ENCODE data around the gene MRTFB. TPM values are rescaled to one million over a fixed set of nuclear protein-coding genes. Genes with fewer than 3 reads are reported as not detected.

Gene MRTFB
- total and polyA plus RNA-seq, 2 experiments from 2014 or later = 13.9 to 22.2 TPM

DNA sequence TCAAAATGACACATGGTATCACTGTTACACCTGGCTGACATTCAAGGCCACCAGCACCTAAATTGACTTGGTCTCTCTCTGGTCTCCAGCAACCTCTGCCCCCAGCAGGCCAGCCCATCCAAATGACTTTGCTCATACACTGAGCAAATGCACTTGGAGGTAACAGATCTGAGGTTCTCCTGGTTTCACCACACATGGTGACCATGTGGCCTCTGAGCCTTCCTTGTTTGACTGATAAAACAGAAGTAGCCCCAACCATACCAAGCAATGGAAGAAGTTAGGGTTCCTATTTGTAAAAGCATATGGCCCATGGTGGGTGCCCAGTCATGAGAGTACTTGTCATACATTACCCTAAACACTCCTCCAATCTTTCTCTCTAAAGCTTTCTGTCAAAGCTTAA lies 181.7 kb downstream of the MRTFB start (continued):
- TF ChIP-seq, protein P1, sequence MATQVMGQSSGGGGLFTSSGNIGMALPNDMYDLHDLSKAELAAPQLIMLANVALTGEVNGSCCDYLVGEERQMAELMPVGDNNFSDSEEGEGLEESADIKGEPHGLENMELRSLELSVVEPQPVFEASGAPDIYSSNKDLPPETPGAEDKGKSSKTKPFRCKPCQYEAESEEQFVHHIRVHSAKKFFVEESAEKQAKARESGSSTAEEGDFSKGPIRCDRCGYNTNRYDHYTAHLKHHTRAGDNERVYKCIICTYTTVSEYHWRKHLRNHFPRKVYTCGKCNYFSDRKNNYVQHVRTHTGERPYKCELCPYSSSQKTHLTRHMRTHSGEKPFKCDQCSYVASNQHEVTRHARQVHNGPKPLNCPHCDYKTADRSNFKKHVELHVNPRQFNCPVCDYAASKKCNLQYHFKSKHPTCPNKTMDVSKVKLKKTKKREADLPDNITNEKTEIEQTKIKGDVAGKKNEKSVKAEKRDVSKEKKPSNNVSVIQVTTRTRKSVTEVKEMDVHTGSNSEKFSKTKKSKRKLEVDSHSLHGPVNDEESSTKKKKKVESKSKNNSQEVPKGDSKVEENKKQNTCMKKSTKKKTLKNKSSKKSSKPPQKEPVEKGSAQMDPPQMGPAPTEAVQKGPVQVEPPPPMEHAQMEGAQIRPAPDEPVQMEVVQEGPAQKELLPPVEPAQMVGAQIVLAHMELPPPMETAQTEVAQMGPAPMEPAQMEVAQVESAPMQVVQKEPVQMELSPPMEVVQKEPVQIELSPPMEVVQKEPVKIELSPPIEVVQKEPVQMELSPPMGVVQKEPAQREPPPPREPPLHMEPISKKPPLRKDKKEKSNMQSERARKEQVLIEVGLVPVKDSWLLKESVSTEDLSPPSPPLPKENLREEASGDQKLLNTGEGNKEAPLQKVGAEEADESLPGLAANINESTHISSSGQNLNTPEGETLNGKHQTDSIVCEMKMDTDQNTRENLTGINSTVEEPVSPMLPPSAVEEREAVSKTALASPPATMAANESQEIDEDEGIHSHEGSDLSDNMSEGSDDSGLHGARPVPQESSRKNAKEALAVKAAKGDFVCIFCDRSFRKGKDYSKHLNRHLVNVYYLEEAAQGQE (IDR thresholded peaks at IDR 0.05; ENCODE audit: unreplicated experiment) = no peak
- TF ChIP-seq, protein P2, sequence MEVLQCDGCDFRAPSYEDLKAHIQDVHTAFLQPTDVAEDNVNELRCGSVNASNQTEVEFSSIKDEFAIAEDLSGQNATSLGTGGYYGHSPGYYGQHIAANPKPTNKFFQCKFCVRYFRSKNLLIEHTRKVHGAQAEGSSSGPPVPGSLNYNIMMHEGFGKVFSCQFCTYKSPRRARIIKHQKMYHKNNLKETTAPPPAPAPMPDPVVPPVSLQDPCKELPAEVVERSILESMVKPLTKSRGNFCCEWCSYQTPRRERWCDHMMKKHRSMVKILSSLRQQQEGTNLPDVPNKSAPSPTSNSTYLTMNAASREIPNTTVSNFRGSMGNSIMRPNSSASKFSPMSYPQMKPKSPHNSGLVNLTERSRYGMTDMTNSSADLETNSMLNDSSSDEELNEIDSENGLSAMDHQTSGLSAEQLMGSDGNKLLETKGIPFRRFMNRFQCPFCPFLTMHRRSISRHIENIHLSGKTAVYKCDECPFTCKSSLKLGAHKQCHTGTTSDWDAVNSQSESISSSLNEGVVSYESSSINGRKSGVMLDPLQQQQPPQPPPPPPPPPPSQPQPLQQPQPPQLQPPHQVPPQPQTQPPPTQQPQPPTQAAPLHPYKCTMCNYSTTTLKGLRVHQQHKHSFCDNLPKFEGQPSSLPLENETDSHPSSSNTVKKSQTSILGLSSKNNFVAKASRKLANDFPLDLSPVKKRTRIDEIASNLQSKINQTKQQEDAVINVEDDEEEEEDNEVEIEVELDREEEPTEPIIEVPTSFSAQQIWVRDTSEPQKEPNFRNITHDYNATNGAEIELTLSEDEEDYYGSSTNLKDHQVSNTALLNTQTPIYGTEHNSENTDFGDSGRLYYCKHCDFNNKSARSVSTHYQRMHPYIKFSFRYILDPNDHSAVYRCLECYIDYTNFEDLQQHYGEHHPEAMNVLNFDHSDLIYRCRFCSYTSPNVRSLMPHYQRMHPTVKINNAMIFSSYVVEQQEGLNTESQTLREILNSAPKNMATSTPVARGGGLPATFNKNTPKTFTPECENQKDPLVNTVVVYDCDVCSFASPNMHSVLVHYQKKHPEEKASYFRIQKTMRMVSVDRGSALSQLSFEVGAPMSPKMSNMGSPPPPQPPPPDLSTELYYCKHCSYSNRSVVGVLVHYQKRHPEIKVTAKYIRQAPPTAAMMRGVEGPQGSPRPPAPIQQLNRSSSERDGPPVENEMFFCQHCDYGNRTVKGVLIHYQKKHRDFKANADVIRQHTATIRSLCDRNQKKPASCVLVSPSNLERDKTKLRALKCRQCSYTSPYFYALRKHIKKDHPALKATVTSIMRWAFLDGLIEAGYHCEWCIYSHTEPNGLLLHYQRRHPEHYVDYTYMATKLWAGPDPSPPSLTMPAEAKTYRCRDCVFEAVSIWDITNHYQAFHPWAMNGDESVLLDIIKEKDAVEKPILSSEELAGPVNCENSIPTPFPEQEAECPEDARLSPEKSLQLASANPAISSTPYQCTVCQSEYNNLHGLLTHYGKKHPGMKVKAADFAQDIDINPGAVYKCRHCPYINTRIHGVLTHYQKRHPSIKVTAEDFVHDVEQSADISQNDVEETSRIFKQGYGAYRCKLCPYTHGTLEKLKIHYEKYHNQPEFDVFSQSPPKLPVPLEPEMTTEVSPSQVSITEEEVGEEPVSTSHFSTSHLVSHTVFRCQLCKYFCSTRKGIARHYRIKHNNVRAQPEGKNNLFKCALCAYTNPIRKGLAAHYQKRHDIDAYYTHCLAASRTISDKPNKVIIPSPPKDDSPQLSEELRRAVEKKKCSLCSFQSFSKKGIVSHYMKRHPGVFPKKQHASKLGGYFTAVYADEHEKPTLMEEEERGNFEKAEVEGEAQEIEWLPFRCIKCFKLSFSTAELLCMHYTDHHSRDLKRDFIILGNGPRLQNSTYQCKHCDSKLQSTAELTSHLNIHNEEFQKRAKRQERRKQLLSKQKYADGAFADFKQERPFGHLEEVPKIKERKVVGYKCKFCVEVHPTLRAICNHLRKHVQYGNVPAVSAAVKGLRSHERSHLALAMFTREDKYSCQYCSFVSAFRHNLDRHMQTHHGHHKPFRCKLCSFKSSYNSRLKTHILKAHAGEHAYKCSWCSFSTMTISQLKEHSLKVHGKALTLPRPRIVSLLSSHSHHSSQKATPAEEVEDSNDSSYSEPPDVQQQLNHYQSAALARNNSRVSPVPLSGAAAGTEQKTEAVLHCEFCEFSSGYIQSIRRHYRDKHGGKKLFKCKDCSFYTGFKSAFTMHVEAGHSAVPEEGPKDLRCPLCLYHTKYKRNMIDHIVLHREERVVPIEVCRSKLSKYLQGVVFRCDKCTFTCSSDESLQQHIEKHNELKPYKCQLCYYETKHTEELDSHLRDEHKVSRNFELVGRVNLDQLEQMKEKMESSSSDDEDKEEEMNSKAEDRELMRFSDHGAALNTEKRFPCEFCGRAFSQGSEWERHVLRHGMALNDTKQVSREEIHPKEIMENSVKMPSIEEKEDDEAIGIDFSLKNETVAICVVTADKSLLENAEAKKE (CRISPR knock-in tag; IDR thresholded peaks at IDR 0.05) = no peak
- no peak for TF ChIP-seq STAT1 (IDR thresholded peaks at IDR 0.05; ENCODE audit: unreplicated experiment)
- no peak for TF ChIP-seq POLR2AphosphoS5 (IDR thresholded peaks at IDR 0.05; ENCODE audit: low read depth)

DNA sequence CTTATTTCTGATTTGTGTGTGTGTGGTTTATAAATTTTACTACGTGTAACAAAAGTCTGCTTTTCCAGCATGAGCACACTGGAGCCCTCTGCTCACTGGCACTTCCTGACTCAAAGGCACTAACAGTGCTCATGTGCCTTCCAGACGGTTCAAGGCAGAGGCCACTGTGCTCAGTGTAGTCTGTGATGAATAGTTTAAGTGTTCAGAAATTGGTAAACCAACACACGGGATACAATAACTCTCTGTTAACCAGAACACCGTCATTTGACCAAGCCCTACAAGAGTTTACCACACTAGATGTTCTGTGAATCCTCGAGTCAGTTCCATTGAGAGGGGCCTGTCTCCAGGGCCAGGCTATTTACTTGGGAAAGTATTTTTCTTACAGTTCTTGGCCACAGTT lies 191.9 kb downstream of the MRTFB start:
- Mint-ChIP-seq H3K4me1 (no peaks in the 10 kb centered on the region), H3K4me3 (no peak overlapping the region), H3K27ac (no peak overlapping the region), H3K9me3 (no peaks in the 10 kb centered on the region), H3K27me3 (ENCODE audit: insufficient read depth, low read depth, poor library complexity) (no peaks in the 10 kb centered on the region), H3K36me3 (ENCODE audit: low read depth) (peaks cover 38% of the 10 kb centered on the region)
- Histone ChIP-seq H3K27ac (ENCODE audit: low read depth) (peak overlapping the region; percentile 18; the same call in 1 of the 2 replicates), H3K36me3 (ENCODE audit: insufficient read depth) (peaks cover 36% of the 10 kb centered on the region), H4K20me1 (replicated peaks; ENCODE audit: insufficient read depth) (no peaks in the 10 kb centered on the region; the same call in 1 of the 2 replicates), H3K4me1 (ENCODE audit: insufficient read depth) (no peaks in the 10 kb centered on the region), H3K79me2 (replicated peaks; ENCODE audit: insufficient read depth) (no peaks in the 10 kb centered on the region), H3K27me3 (ENCODE audit: insufficient read depth) (no peaks in the 10 kb centered on the region), H2AFZ (no peak overlapping the region), H3K4me2 (no peak overlapping the region), H3K9me2 (ENCODE audit: insufficient read depth) (no peaks in the 10 kb centered on the region), H3F3A (replicated peaks; ENCODE audit: low read depth) (no peaks in the 10 kb centered on the region), H3K4me3 (no peak overlapping the region)
- ATAC-seq = no peak
- no peak for DNase-seq (ENCODE audit: low spot score)
- no peak for TF ChIP-seq EZH2phosphoT487 (IDR thresholded peaks at IDR 0.05; ENCODE audit: unreplicated experiment)
- no peak for TF ChIP-seq ZNF114 (CRISPR knock-in tag; IDR thresholded peaks at IDR 0.05)
- no peak for TF ChIP-seq STAT1 (IDR thresholded peaks at IDR 0.05; ENCODE audit: unreplicated experiment)
- TF ChIP-seq, protein P3, sequence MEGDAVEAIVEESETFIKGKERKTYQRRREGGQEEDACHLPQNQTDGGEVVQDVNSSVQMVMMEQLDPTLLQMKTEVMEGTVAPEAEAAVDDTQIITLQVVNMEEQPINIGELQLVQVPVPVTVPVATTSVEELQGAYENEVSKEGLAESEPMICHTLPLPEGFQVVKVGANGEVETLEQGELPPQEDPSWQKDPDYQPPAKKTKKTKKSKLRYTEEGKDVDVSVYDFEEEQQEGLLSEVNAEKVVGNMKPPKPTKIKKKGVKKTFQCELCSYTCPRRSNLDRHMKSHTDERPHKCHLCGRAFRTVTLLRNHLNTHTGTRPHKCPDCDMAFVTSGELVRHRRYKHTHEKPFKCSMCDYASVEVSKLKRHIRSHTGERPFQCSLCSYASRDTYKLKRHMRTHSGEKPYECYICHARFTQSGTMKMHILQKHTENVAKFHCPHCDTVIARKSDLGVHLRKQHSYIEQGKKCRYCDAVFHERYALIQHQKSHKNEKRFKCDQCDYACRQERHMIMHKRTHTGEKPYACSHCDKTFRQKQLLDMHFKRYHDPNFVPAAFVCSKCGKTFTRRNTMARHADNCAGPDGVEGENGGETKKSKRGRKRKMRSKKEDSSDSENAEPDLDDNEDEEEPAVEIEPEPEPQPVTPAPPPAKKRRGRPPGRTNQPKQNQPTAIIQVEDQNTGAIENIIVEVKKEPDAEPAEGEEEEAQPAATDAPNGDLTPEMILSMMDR (conservative IDR thresholded peaks at IDR 0.05; ENCODE audit: low read depth in 2 of 2) = no peak
- no peak for TF ChIP-seq POLR2AphosphoS5 (IDR thresholded peaks at IDR 0.05; ENCODE audit: low read depth)
- no peak for TF ChIP-seq CREB1 (CRISPR knock-in tag; IDR thresholded peaks at IDR 0.05; ENCODE audit: low read depth)
